CD4-positive, alpha-beta T cell treated with Interleukin-15 for 4 hours (primary cell): ENCODE results near the gene PAQR5.
"Not testable (repeated sequence)": the region's sequence is repeated elsewhere in the genome, so short reads cannot be mapped to it uniquely, and the experiment has no call there.

Experiments
- DNase-seq: peaks from one replicate; pipeline ENCODE4 v3.0.0-alpha.2; 2020; ENCODE audit warnings: low spot score

PAQR5 gene

DNA sequence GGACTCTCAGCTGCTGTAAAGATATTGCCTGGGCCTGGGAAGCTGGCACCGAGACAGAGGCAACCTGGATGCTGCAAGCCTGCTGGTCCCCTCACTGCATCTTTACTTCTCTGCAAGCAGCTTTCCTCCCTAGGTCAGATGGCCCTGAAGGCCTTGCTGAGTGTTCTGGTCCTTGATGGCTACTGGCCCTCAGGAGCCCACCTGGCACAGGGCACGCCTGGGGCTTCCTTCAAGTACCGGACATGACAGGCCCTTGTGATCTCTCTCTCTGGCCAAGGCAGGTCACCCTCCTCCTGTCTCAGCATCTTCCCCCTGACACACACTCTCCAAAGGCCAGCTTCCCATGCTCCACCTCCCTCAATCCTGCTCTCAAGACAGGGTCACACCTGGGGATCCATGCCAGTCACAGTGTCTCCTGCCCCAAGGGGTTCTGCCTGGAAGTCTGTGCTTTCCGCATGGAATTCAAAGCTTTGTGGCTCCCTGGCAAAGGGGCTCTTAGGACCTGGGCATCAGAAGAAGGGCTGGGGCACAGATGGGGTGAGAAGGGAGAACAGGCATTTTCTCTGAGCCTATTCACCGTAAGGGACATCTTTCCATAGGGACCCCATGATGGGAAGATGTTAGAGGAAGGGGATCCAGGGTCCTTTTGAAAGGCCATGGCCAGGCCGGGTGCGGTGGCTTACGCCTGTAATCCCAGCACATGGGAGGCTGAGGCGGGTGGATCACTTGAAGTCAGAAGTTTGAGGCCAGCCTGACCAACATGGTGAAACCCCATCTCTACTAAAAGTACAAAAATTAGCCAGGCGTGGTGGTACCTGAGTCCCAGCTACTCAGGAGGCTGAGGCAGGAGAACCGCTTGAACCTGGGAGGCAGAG, 4.7 kb upstream of the PAQR5 start:
- no peak for DNase-seq

DNA sequence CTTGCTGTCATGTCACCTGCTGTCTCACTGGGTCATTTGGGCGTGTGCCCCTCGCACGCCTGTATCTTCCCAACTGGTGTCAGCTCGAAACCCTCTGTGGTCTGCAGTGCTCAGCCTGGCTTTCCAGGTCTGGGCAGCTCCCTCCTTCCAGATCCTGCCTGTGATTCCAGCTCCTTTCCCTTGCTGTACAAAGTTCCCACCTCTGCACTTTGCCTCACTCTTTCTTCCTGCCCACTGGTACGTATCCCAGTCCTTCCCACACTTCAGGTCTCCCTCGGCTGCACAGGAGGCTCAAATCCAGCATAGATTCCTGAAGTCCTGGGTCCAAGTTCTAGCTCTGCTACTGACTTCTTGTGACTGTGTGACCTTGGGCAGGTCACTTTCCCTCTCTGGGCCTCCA, 2.1 kb upstream of the PAQR5 start:
- DNase-seq: no peak

DNA sequence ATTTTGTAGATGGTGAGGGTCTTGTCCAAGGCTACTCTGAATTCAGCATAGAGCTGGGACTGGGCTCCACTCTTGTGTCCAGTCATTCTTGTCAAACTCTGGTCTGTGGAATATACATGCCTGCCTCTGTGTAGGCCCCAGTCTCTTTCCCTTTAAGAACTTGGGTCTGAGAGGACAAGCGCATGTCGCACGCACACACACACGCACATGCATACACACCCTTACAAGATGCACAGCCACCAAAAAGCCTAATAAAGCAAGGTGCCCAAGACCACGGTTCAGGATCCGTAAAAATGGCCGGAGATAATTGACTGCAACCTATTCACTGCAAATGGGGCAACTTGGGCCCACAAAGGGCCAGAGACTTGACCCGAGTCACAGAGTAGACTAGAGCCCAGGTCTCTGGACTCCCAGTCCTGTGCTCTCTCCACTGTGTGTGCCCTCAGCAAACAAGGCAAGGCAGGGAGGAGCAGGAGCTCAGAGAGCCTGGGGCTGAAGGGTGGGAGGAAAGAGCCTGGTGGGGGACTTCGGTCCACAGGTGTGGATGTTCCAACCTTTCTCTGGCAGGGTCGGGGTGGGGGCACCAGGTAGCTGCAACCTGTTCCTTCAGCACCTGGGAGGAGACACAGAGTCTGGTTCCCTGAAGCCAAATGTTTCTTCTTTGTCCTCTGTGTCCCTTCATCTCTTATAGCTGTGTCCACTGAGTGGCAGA, 914 bp upstream of the PAQR5 start:
- DNase-seq: no peak

DNA sequence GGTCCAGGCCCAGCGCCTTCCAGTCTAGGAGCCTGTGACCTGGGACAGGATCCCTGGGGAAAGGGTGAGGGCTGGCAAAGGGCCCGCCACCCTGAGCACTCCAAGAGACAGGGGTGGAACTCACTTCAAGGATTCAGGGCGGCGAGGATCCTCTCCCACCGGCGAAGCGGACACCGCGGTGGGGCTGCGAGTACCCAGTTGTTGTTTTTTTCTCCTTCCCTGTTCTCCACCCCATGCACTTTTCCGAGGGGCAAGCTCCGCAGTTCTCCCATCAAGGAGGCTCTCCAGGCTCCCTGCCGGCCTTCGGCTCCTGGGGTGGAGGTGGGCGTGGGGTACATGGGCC, 387 bp upstream of the PAQR5 start:
- DNase-seq: no peak

DNA sequence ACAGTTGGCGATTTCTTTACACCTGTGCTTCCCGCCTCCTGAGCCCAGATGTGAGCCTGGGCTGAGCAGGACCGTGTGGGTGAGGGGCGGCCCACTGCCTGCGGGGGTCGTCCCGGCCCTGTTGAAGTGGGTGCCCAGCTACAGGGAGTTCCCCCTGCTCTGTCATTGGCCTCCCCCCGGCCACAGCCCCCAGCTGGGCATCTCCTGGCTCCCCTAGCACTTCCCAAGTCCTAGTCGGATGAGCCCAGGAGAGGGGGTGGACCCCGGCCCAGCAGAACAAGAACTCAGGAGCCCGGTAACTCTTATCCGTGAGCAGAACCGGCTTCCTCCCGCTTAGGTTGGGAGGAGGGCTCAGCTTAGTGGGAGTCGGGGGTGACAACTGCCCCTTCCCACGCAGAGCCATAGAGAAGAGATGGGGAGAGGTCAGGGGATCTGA, 757 bp downstream of the PAQR5 start:
- no peak for DNase-seq

DNA sequence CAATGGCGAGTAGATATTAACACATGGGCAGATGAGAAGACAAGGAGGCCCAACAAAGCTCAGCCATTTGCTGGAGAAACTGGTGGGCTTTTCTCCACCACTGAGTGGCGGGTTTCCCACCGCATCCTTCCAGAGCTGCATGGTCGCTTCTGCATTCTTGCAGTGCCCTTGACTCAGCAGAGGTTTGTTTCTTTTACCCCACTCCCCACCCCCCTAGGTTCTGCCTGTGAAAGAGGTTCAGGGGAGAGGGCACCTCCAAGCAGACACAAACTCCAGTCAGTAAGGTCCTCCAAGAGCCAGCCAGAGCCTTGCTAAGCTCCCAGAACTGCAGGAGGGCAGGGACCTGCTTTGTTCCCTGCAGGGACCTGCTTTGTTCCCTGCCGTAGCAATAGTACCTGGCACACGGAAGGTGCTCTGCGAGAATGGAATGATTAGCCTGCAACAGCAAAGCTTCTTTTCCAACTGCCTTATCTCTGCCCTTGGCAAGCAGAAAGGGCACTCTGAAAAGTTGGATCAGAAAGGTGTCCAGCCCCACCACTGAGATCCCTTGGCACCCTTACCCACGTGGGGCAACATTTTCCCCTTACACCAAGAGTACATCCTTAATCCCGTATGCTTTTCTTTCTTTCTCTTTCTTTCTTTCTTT, 1.4 kb downstream of the PAQR5 start:
- no peak for DNase-seq

DNA sequence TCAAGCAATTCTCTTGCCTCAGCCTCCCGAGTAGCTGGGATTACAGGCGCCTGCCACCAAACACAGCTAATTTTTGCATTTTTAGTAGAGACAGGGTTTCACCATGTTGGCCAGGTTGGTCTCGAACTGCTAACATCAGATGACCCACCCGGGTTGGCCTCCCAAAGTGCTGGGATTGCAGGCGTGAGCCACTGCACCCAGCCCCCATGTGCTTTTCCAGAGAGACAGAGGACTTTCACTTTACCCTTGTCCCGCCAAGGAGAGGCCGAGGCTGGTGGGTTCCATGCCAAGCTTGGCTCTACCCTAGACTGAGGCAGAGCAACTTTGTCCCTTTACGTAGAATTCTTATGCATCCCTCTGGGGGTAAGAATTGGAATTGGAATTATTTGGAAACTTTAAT, 2.4 kb downstream of the PAQR5 start:
- DNase-seq: not testable (repeated sequence)

DNA sequence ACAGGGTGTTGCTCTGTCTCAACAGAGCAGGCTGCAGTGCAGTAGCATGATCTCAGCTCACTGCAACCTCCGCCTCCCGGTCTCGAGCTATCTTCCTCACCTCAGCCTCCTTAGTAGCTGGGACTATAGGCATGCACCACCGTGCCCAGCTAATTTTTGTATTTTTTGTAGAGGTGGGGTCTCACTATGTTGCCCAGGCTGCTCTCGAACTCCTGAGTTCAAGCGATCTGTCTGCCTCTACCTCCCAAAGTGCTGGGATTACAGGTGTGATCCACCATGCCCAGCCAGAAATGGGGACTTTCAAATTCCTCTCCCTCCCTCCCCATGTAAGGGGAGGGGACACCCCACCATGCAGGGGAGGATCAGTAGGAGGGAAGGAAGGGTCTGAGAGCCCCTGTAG, 3.4 kb downstream of the PAQR5 start:
- DNase-seq: not testable (repeated sequence)

DNA sequence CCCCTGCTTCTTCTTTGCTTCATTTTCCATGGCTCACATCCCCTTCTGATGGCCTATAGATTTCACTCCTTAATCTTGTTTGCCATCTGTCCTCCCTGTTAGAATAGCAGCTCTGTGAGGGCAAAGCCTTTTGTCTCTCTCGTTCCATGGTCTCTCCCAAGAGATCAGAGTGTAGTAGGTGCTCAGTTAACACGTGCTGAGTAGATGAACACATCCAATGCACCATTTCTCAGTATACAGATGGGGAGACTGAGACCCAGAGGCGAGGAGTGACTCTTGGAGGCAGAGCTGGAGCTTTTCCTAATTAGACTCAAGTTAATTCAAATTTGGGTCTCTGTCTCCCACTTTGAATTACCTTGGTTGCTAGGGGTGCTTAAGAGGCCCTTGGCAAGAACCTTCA, 4.2 kb downstream of the PAQR5 start:
- no peak for DNase-seq

DNA sequence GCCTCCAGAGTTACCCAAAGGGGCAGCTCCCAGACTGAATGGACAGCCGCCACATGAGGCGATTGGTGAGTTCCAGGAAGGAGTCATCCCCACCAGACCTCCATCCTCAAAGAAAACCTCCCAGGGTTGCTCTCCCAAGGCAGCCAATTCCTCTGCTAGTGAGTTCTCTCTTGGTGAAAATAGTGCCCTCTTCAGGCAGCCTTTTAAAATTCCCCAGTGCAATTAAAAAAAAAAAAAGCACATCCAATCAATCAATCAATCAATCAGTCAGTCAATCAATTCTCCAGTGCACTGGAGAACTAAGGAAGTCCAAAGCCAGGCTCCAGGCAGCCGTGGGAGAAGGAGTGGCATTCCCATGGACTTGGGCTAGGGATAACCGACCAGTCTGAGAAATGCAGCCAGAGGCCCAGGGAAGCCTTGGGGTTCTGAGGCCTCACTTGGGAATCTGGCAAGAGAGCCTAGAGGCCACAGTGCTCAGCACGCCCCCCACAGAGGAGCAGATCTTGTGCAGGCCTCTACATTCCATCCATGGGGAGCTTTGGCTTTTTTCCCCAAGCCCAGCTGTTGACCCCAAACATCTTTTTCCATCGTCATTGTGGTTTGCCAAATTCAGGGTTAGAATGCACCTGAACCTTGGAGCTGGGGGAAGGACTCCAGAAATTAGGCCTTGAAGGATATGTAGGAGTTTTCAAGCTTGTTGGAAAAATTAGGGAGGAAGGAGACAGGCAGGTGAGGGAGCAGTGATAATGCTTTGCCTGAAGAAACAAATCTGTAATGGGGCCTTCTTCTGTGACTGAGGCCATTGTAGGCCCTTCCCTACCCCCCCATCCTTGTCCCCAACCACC, 4.8 kb downstream of the PAQR5 start:
- no peak for DNase-seq

DNA sequence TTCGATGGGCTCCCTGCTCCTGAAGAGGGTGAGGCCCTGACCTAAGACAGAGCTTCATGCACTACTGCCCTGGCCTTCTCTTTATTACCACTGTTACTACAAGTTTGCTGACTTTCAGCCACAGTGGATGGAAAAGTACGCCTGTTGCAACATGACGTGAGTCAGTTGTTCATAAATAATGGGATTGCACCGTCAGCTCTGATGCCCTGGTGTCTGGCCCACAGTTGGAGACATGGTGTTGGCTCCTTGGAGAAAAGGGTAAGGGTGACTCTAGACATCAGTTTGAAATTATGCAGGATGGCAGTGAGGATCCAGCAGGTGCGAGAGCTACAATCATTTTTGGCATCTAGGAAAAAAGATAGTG, 5.5 kb downstream of the PAQR5 start:
- DNase-seq: no peak

DNA sequence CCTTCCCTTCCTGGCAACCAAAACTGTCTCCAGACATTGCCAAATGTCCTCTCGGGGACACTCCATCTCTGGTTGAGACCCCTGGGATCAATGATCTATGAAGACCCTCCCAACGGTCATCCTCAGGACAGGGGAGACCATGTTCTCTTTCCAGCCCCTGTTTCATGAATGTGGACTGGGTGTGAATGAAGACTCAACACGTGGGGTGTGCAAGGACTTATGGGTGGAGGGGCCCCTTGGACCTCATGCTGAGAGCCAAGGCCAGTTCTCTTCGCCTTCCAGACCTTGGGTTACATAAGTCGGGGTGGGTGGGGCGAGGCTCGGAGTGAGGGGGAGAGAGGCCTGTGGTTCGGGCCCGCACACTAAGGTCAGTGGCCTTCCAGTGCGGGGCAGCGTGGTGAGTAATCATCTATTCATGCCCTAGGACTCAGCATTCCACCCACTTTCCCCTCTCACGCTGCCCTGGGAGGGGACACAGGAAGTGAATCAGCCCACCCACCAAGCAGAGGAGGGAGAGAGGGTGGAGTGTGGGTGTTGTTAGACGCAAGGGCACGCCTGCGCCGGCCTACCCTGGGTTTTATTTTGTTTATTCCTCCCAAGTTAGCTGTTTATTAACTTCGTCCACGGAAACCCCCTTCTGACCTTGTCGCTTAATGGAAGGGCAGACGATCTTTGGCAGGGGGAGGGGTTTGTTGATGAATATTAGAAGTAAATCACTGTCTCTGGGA, 6.7 kb downstream of the PAQR5 start:
- no peak for DNase-seq

DNA sequence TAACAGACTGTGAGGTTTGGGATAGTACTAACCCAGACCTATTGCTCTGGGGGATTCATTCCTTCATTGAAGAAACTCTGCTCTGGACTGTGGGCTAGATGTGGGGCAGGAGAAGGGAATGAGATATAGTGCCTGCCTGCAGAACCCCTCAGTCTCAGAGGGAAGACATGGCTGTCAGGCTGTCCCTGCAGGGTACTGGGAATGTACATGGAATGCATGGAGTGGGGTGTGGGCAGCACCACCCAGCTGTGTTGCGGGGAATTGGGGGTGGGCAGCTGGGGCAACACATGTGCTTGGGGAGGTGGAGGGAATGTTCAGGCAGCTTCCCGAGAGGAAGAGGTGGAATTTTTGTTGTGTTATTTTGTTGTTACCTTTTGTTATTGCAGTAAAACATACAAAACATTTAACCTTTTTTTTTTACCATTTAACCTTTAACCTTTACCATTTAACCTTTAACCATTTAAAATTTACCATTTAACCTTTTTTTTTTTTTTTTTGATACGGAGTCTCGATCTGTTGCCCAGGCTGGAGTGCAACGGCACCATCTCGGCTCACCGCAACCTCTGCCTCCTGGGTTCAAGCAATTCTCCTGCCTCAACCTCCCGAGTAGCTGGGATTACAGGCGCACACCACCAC, 7.3 kb downstream of the PAQR5 start:
- no peak for DNase-seq

DNA sequence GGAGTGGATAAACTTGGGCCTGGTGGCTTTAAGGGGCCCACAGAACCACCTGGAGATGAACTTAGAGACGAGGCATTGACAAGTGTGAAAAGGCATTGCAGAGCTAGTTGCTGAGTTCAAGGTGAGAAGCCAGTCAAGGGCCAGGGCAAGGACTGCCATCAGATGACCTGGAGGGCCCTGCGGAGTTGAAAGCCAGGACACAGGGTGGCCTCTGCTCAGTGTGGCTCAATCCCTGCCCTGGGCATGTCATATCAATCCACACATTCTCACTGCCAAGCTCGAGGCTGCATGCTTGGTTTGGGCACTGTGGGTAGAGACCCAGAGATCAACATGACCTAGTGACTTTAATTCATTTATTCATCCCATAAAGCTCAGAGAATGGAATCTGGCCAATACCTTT, 9.2 kb downstream of the PAQR5 start:
- DNase-seq: no peak

DNA sequence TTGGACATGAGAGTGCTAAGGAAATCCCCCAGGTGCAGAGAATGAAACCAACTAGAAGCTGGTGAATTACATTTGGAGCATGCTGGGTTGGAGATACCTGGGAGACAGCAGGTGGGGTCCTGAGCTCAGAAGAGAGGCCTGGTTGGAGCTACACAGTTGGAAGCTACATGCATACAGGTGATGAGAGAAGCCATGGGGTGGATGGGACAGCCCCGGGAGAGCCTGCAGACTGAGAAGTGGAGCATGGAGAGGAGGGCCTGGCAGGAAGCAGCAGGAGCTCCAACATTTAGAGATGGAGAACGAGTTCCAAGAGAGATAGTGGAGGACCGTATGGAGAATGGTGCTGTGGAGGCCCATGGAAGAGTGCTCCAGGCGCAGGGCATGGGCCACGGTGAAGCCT, 10.2 kb downstream of the PAQR5 start:
- no peak for DNase-seq

DNA sequence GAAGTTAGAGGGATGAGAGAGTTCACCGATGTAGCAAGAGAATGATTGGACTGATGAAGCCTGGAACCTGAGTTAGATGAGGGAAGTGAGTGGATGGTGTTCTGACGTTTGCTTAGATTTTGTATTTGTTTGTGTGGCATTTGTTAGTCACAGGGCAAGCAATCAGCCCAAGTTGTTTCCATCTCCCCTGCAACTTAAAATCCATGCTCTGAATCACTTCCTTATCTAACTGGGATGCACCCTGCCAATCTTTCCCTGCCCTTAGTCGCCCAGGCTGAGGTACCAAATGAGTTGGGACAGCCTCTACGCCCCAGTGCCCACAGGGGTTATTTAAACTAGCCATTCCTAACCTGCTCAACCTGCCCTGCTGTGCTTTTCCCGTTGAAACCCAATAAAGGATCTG, 12.6 kb downstream of the PAQR5 start:
- no peak for DNase-seq

DNA sequence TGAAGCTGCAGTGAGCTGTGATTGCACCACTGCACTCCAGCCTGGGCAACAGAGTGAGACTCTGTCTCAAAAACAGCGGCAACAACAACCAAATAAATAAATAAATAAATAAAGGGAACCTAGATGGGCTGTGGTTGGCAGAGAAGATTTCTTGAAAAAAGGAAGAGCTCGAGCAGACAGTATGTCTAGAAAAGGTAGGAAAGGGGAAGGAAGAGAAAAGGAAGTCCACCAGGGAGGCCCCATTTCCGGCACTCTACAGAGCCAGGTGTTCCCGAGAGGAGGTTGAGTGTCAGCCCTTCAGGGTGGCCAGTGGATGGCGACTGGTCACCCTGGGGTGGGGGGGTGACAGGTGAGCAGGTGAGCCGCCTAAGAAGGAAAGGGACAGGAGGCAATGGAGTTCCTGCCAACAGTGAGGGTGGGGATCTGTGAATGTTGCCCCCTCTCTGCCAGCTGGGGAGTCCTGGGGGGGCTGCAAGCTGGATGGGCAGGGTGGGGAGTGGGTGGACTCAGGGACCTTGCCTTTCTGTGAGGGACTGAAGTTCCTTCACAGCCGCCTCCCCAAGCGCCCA, 14.8 kb downstream of the PAQR5 start:
- no peak for DNase-seq

DNA sequence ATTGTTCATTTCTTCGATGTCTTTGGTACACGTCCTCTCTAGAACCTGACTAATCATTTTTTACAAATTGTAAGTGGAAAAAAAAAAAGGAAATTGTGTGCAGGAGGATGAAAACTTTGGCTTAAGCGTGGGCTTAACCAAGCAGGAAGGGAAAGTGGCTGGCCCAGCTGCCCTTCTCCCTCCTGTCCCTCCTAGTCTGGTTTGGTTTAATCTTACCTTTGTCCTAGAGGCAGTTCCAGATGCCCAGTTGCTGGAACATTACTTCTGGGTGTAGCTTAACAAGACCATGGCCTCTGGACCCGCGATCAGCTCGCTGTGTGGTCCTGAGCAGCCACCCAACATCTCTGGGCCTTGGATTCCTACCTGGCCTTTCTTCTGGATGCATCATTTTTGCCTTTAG, 15.4 kb downstream of the PAQR5 start:
- DNase-seq: no peak

DNA sequence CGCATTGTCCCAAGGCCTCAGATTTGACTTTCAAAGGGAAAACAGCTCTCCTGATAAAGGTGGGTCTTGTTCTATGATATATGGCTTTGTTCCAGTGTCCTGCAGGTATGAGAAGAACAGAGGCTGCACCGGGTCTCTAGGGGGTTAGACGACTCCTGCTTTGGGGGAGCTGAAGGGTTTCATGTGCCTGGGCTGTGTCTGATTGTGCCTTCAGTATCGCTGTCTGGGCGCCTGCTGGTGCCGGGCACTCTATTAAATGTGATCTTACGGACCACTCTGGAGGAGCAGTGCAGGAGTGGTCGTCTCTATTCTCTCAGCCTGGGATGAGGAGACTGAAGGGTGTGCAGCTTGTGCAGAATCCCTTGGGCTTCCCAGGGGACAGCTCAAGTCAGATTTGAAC, 16.0 kb downstream of the PAQR5 start:
- no peak for DNase-seq

DNA sequence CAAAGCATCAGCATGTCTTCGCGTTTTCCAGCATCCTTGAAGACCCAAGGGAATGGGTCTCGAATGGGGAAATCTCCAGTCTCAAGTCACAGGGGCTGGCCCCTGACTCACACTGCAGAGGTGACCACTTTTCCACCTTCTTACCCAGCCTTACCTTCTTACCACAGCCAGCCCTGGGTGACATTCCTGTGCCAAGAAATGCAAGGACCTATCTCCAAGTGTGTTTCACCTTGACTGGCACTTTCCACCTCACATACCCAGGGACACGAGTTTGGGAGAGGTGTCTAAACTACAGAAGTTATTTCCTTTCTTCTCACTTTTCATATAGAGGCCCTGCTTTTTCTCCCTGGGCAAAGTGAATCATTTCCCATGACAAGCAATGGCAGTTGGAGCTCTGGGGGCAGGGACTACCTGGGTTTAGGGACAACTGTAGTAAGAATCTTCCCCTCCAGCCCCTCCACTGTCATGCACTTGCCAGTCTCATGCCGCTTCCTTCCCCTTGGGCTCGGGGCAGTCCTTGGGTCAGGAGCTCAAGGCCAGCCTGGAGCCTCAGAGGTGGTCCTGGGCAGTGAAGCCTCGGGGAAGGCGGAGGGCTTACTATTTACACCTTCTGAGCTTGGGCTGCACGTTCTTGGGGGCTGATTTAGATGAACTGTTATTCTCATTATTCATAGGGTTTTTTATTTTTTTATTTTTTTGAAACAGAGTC, 16.8 kb downstream of the PAQR5 start:
- DNase-seq: no peak
